ENCODE results near the gene SHISA5.

DNA sequence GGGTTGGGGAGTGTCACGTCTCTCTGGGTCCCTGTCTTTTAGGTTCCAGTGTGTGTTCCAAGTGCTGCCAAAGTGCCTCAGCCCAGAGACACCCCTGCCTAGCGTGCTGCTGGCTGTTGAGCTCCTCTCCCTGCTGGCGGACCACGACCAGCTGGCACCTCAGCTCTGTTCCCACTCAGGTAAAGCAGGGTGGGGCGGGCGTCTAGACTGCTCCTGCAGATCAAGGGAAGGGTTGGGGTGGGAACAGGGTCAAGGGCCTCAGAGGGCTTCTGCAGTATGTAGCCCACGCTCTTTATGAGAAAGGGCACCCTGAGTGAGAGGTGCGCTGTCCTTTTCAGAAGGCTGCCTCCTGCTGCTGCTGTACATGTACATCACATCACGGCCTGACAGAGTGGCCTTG lies 40.3 kb downstream of the SHISA5 start:
- no peak for TF ChIP-seq POLR2A (IDR thresholded peaks at IDR 0.05)
- TF ChIP-seq, protein P1, sequence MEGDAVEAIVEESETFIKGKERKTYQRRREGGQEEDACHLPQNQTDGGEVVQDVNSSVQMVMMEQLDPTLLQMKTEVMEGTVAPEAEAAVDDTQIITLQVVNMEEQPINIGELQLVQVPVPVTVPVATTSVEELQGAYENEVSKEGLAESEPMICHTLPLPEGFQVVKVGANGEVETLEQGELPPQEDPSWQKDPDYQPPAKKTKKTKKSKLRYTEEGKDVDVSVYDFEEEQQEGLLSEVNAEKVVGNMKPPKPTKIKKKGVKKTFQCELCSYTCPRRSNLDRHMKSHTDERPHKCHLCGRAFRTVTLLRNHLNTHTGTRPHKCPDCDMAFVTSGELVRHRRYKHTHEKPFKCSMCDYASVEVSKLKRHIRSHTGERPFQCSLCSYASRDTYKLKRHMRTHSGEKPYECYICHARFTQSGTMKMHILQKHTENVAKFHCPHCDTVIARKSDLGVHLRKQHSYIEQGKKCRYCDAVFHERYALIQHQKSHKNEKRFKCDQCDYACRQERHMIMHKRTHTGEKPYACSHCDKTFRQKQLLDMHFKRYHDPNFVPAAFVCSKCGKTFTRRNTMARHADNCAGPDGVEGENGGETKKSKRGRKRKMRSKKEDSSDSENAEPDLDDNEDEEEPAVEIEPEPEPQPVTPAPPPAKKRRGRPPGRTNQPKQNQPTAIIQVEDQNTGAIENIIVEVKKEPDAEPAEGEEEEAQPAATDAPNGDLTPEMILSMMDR (IDR thresholded peaks at IDR 0.05), result no peak

All from right lobe of liver (tissue), 4 donors.